Neural progenitor cell (in vitro differentiated cells): ENCODE measurements around the gene PEX11B. TPM values are rescaled to one million over a fixed set of nuclear protein-coding genes. Genes with fewer than 3 reads are reported as not detected.

ENCODE experiments used
- DNase-seq: peaks from one replicate; pipeline ENCODE4 v3.0.0-alpha.2; 2016; ENCODE audit warnings: low spot score
- H2AFZ ChIP-seq: fragments of 200-600 bp; sonication (generic); replicated peaks from 2 replicates; pipeline ENCODE4 v1.6.1; 2016; ENCODE audit warnings: antibody characterized with exemption
- H3F3A ChIP-seq: fragments of 200-600 bp; sonication (generic); 2 replicates; pipeline ENCODE4 v1.6.1; 2016; ENCODE audit warnings: antibody characterized with exemption, low read depth
- H3K27ac ChIP-seq: fragments of 200-600 bp; sonication (generic); 2 replicates; pipeline ENCODE4 v1.5.1; 2016; ENCODE audit warnings: mild to moderate bottlenecking
- H3K27me3 ChIP-seq: fragments of 200-600 bp; sonication (generic); 2 replicates; pipeline ENCODE4 v1.6.1; 2016; ENCODE audit warnings: mild to moderate bottlenecking, moderate library complexity
- H3K36me3 ChIP-seq: fragments of 200-600 bp; sonication (generic); 2 replicates; pipeline ENCODE4 v1.5.1; 2016
- H3K4me1 ChIP-seq: fragments of 200-600 bp; sonication (generic); 2 replicates; pipeline ENCODE4 v1.6.1; 2016; ENCODE audit warnings: mixed run types
- H3K4me2 ChIP-seq: fragments of 200-600 bp; sonication (generic); 2 replicates; pipeline ENCODE4 v1.6.1; 2016
- H3K4me3 ChIP-seq: fragments of 200-600 bp; sonication (generic); 2 replicates; pipeline ENCODE4 v1.5.1; 2016
- H3K79me2 ChIP-seq: fragments of 200-600 bp; sonication (generic); 2 replicates; pipeline ENCODE4 v1.6.1; 2016; ENCODE audit warnings: low read depth
- H3K9ac ChIP-seq: fragments of 200-600 bp; sonication (generic); 2 replicates; pipeline ENCODE4 v1.6.1; 2016
- H3K9me3 ChIP-seq: fragments of 200-600 bp; sonication (generic); 2 replicates; pipeline ENCODE4 v1.5.1; 2016; ENCODE audit warnings: low read depth
- H4K20me1 ChIP-seq: fragments of 200-600 bp; sonication (generic); 2 replicates; pipeline ENCODE4 v1.6.1; 2016; ENCODE audit warnings: low read depth
- H3K27ac Mint-ChIP-seq: 3 replicates; pipeline ENCODE4 v1.8.0; 2021; ENCODE audit warnings: mixed read lengths
- H3K27me3 Mint-ChIP-seq: 2 replicates; pipeline ENCODE4 v1.8.0; 2022; ENCODE audit warnings: low read depth, mild to moderate bottlenecking, inconsistent platforms, moderate library complexity, mixed read lengths; ENCODE audit not compliant: insufficient read depth
- H3K36me3 Mint-ChIP-seq: 3 replicates; pipeline ENCODE4 v1.8.0; 2021; ENCODE audit warnings: mixed read lengths
- H3K4me1 Mint-ChIP-seq: 3 replicates; pipeline ENCODE4 v1.8.0; 2021; ENCODE audit warnings: mixed read lengths
- H3K4me3 Mint-ChIP-seq: 3 replicates; pipeline ENCODE4 v1.8.0; 2021; ENCODE audit warnings: mild to moderate bottlenecking, moderate library complexity, mixed read lengths
- H3K9me3 Mint-ChIP-seq: 3 replicates; pipeline ENCODE4 v1.8.0; 2020; ENCODE audit warnings: mixed read lengths
- EZH2 ChIP-seq: fragments of 200-600 bp; sonication (generic); IDR thresholded peaks from 2 replicates; pipeline ENCODE4 v1.6.1; 2017; ENCODE audit warnings: antibody characterized with exemption, mild to moderate bottlenecking, moderate library complexity
- EZH2phosphoT487 ChIP-seq: fragments of 200-600 bp; sonication (generic); IDR thresholded peaks from 2 replicates; pipeline ENCODE4 v1.6.1; 2017; ENCODE audit warnings: antibody characterized with exemption
- total RNA-seq: library from RNA; depleted of rRNA; stranded (reverse); fragments of >200 nt; gene quantifications from 2 replicates; pipeline ENCODE4 v1.2.3, GENCODE V29; 2015; ENCODE audit warnings: low replicate concordance
- TF ChIP-seq, protein P1 (sequence below): fragments of 200-600 bp; sonication (generic); IDR thresholded peaks from 2 replicates; pipeline ENCODE4 v1.5.1; 2017; ENCODE audit warnings: antibody characterized with exemption, mild to moderate bottlenecking

The PEX11B gene
- total RNA-seq, 1 donor from 2014 or later, result 15.0 TPM

DNA sequence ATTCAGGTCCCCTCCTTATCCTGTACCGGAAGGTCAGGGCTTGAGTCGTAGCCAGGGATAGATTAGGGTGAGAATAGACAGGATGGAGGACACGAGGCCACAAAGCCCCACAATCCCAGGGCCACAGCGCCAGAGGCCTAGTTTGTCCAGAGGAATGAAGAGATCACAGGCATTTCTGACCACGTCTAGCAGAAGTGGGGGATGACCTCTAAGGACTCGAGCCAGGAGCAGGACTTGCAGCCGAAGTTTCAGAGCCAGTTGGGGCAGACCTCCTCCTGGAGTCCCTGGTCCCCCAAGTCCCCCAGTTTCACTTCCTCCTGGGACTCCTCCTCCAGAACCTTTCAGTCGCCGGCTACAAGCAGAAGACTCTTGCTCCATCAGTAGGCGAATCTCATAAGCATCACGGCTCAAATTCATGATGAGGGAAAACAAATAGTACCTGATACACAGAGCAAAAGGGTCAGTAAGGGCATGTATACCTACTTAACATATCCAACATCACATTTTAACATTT, 6.3 kb downstream of the PEX11B start:
- Histone ChIP-seq H2AFZ (no peak overlapping the region), H3K27ac (no peak overlapping the region), H3K4me1 (no peaks in the 10 kb centered on the region), H3K36me3 (no peaks in the 10 kb centered on the region), H3K27me3 (no peaks in the 10 kb centered on the region), H3F3A (no peaks in the 10 kb centered on the region), H3K4me2 (no peak overlapping the region), H3K9me3 (no peaks in the 10 kb centered on the region), H3K79me2 (no peaks in the 10 kb centered on the region), H3K9ac (no peak overlapping the region), H4K20me1 (no peaks in the 10 kb centered on the region), H3K4me3 (no peak overlapping the region)
- no peak overlapping the region for H3K4me3 Mint-ChIP-seq
- peaks cover 12% of the 10 kb centered on the region for H3K4me1 Mint-ChIP-seq
- H3K27me3 Mint-ChIP-seq, result peaks cover 2% of the 10 kb centered on the region
- H3K27ac Mint-ChIP-seq, result no peak overlapping the region
- no peak for DNase-seq
- H3K36me3 Mint-ChIP-seq, result peaks cover 13% of the 10 kb centered on the region
- no peaks in the 10 kb centered on the region for H3K9me3 Mint-ChIP-seq
- TF ChIP-seq EZH2phosphoT487 (no peak), EZH2 (no peak)
- TF ChIP-seq, protein P1, sequence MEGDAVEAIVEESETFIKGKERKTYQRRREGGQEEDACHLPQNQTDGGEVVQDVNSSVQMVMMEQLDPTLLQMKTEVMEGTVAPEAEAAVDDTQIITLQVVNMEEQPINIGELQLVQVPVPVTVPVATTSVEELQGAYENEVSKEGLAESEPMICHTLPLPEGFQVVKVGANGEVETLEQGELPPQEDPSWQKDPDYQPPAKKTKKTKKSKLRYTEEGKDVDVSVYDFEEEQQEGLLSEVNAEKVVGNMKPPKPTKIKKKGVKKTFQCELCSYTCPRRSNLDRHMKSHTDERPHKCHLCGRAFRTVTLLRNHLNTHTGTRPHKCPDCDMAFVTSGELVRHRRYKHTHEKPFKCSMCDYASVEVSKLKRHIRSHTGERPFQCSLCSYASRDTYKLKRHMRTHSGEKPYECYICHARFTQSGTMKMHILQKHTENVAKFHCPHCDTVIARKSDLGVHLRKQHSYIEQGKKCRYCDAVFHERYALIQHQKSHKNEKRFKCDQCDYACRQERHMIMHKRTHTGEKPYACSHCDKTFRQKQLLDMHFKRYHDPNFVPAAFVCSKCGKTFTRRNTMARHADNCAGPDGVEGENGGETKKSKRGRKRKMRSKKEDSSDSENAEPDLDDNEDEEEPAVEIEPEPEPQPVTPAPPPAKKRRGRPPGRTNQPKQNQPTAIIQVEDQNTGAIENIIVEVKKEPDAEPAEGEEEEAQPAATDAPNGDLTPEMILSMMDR, result no peak

DNA sequence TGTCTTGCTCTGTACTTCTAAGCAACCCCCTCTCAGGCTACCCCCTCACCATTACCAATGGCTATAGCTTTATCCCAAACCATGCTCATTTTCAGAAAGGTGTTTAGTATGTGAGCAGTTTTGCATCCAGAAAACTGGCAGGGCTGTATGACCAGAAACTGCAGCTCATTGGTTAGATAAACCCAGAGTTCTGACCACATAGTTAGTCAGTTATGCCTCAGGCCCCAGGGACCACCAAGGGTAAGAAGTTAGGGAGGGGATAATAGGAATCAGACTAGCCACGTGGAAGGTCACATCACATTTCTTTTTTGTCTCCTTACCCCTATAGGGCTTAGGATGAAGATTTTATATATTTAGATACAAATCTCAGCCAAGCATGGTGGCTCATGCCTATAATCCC, 9.9 kb downstream of the PEX11B start:
- Histone ChIP-seq H3K4me2 (no peak overlapping the region), H3K9ac (no peak overlapping the region), H3K36me3 (no peaks in the 10 kb centered on the region), H4K20me1 (no peaks in the 10 kb centered on the region), H3K4me1 (no peaks in the 10 kb centered on the region), H2AFZ (no peak overlapping the region), H3K4me3 (no peak overlapping the region), H3K9me3 (no peaks in the 10 kb centered on the region), H3K27ac (no peak overlapping the region), H3F3A (no peaks in the 10 kb centered on the region), H3K79me2 (no peaks in the 10 kb centered on the region), H3K27me3 (no peaks in the 10 kb centered on the region)
- Mint-ChIP-seq H3K4me1 (peaks cover 11% of the 10 kb centered on the region), H3K27ac (no peak overlapping the region), H3K27me3 (peaks cover 5% of the 10 kb centered on the region), H3K9me3 (no peaks in the 10 kb centered on the region), H3K4me3 (no peak overlapping the region), H3K36me3 (peaks cover 2% of the 10 kb centered on the region)
- DNase-seq, result no peak
- TF ChIP-seq, protein P1, result no peak
- no peak for TF ChIP-seq EZH2phosphoT487
- TF ChIP-seq EZH2, result no peak

DNA sequence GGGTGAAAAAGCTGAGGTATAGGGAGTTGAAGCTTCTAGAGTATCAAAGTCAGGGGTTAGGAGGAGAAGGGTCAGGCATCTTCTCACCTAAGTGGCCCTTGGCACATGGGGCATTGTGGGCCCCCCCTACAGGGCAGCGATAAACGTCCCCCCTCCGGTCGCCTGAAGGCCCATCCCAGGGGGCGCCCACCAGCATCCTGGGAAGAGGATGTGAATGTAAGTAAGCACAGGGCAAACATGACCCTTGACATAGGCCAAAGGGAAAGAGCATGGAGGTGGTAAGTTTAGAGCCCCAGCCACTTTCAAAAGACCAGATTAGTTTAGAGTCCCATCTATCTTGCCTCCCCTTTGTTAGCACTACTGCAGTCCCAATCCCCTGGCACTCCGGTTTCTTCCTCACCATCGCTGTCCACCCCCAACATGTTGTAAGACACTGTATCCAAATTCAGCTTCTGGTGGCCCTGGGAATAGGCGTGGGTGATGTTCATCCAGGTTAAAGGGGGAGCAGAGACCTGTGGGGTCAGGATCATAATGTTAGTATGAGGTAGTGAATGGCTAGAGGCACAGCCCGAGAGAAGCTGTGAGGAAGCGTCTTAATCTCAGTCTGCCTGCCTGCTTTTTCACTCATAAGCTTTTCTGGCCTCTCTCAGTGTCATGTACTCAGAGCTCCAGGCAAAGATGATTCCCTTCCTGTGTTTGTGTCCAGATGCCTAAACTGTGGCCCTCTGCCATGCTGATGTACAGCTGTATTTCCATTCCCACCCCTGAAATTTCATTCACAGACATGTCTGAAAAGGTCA, 11.4 kb downstream of the PEX11B start:
- peaks cover 11% of the 10 kb centered on the region for H3K4me1 Mint-ChIP-seq
- no peak for DNase-seq
- Histone ChIP-seq H3K4me1 (no peaks in the 10 kb centered on the region), H3K27ac (no peak overlapping the region), H3K27me3 (no peaks in the 10 kb centered on the region), H3K79me2 (no peaks in the 10 kb centered on the region), H3F3A (no peaks in the 10 kb centered on the region), H3K4me3 (no peak overlapping the region), H3K9ac (no peak overlapping the region), H4K20me1 (no peaks in the 10 kb centered on the region), H2AFZ (no peak overlapping the region), H3K36me3 (no peaks in the 10 kb centered on the region), H3K9me3 (no peaks in the 10 kb centered on the region), H3K4me2 (no peak overlapping the region)
- no peak overlapping the region for H3K4me3 Mint-ChIP-seq
- H3K27me3 Mint-ChIP-seq, result peaks cover 9% of the 10 kb centered on the region
- H3K36me3 Mint-ChIP-seq, result peaks cover 2% of the 10 kb centered on the region
- no peaks in the 10 kb centered on the region for H3K9me3 Mint-ChIP-seq
- TF ChIP-seq EZH2 (no peak), EZH2phosphoT487 (no peak)
- no peak overlapping the region for H3K27ac Mint-ChIP-seq
